Measurements from ENCODE around the gene ELF3.
A peak's percentile ranks its signal among the peaks of the same experiment; 100 is the strongest.

The ELF3 gene

GRCh38 chr1:201985355-201985754 is 25.0 kb upstream of the ELF3 start:
- H3K9me3 ChIP-seq (ENCODE audit: control insufficient read depth, insufficient read depth, low read depth, low read length), result no peaks in the 10 kb centered on the region
- H3K27ac ChIP-seq (ENCODE audit: low read depth, low read length), result no peak overlapping the region

GRCh38 chr1:201988601-201989000 is 21.8 kb upstream of the ELF3 start:
- no peak overlapping the region for H3K4me3 ChIP-seq (ENCODE audit: low read depth, low read length)
- peaks cover 48% of the 10 kb centered on the region for H3K36me3 ChIP-seq (ENCODE audit: control insufficient read depth, insufficient read depth, low read length)
- no peak overlapping the region for H3K27ac ChIP-seq (ENCODE audit: low read depth, low read length)
- no peaks in the 10 kb centered on the region for H3K9me3 ChIP-seq (ENCODE audit: control insufficient read depth, insufficient read depth, low read depth, low read length)
- H3K27me3 ChIP-seq (ENCODE audit: control insufficient read depth, insufficient read depth, low read length), result no peaks in the 10 kb centered on the region
- H3K4me1 ChIP-seq (ENCODE audit: control insufficient read depth, insufficient read depth, low read length), result peaks cover 6% of the 10 kb centered on the region; the same call in 1 of the 2 replicates
- no peak overlapping the region for H3K9ac ChIP-seq (ENCODE audit: low read length)

More at GRCh38 chr1:201985355-201985754, 25.0 kb upstream of the ELF3 start:
- Histone ChIP-seq H3K4me1 (ENCODE audit: control insufficient read depth, insufficient read depth, low read length) (peaks cover 8% of the 10 kb centered on the region; the same call in 1 of the 2 replicates), H3K4me3 (ENCODE audit: low read depth, low read length) (no peak overlapping the region), H3K9ac (ENCODE audit: low read length) (no peak overlapping the region), H3K27me3 (ENCODE audit: control insufficient read depth, insufficient read depth, low read length) (no peaks in the 10 kb centered on the region), H3K36me3 (ENCODE audit: control insufficient read depth, insufficient read depth, low read length) (peaks cover 20% of the 10 kb centered on the region)

GRCh38 chr1:201989354-201990128 is 20.8 kb upstream of the ELF3 start:
- no peak overlapping the region for H3K9ac ChIP-seq (ENCODE audit: low read length)
- no peaks in the 10 kb centered on the region for H3K27me3 ChIP-seq (ENCODE audit: control insufficient read depth, insufficient read depth, low read length)
- peaks cover 57% of the 10 kb centered on the region for H3K36me3 ChIP-seq (ENCODE audit: control insufficient read depth, insufficient read depth, low read length)
- no peak overlapping the region for H3K4me3 ChIP-seq (ENCODE audit: low read depth, low read length)
- H3K27ac ChIP-seq (ENCODE audit: low read depth, low read length), result no peak overlapping the region
- no peaks in the 10 kb centered on the region for H3K9me3 ChIP-seq (ENCODE audit: control insufficient read depth, insufficient read depth, low read depth, low read length)
- H3K4me1 ChIP-seq (ENCODE audit: control insufficient read depth, insufficient read depth, low read length), result peaks cover 6% of the 10 kb centered on the region; the same call in 1 of the 2 replicates

- H3K9ac ChIP-seq (ENCODE audit: low read length), result no peak overlapping the region
- no peaks in the 10 kb centered on the region for H3K9me3 ChIP-seq (ENCODE audit: control insufficient read depth, insufficient read depth, low read depth, low read length)
- H3K27me3 ChIP-seq (ENCODE audit: control insufficient read depth, insufficient read depth, low read length), result no peaks in the 10 kb centered on the region
- peaks cover 6% of the 10 kb centered on the region; the same call in 1 of the 2 replicates for H3K4me1 ChIP-seq (ENCODE audit: control insufficient read depth, insufficient read depth, low read length)
- H3K27ac ChIP-seq (ENCODE audit: low read depth, low read length), result no peak overlapping the region
- no peak overlapping the region for H3K4me3 ChIP-seq (ENCODE audit: low read depth, low read length)
- peaks cover 65% of the 10 kb centered on the region for H3K36me3 ChIP-seq (ENCODE audit: control insufficient read depth, insufficient read depth, low read length)
These were observed 20.0 kb upstream of the ELF3 start for GRCh38 chr1:201990427-201990826.

GRCh38 chr1:201999625-202000238 is 10.7 kb upstream of the ELF3 start:
- H3K9ac ChIP-seq (ENCODE audit: low read length), result no peak overlapping the region
- H3K27ac ChIP-seq (ENCODE audit: low read depth, low read length), result no peak overlapping the region
- H3K4me1 ChIP-seq (ENCODE audit: control insufficient read depth, insufficient read depth, low read length), result peaks cover 3% of the 10 kb centered on the region; the same call in 1 of the 2 replicates
- H3K9me3 ChIP-seq (ENCODE audit: control insufficient read depth, insufficient read depth, low read depth, low read length), result no peaks in the 10 kb centered on the region
- peaks cover 82% of the 10 kb centered on the region for H3K36me3 ChIP-seq (ENCODE audit: control insufficient read depth, insufficient read depth, low read length)
- no peaks in the 10 kb centered on the region for H3K27me3 ChIP-seq (ENCODE audit: control insufficient read depth, insufficient read depth, low read length)
- no peak overlapping the region for H3K4me3 ChIP-seq (ENCODE audit: low read depth, low read length)

GRCh38 chr1:202002507-202002906 is 7.9 kb upstream of the ELF3 start:
- Histone ChIP-seq H3K36me3 (ENCODE audit: control insufficient read depth, insufficient read depth, low read length) (peaks cover 68% of the 10 kb centered on the region), H3K4me3 (ENCODE audit: low read depth, low read length) (no peak overlapping the region), H3K27ac (ENCODE audit: low read depth, low read length) (no peak overlapping the region), H3K4me1 (ENCODE audit: control insufficient read depth, insufficient read depth, low read length) (peaks cover 19% of the 10 kb centered on the region), H3K27me3 (ENCODE audit: control insufficient read depth, insufficient read depth, low read length) (no peaks in the 10 kb centered on the region), H3K9me3 (ENCODE audit: control insufficient read depth, insufficient read depth, low read depth, low read length) (no peaks in the 10 kb centered on the region), H3K9ac (ENCODE audit: low read length) (no peak overlapping the region)

- H3K36me3 ChIP-seq (ENCODE audit: control insufficient read depth, insufficient read depth, low read length), result peaks cover 58% of the 10 kb centered on the region
- H3K4me3 ChIP-seq (ENCODE audit: low read depth, low read length), result no peak overlapping the region
- H3K27ac ChIP-seq (ENCODE audit: low read depth, low read length), result no peak overlapping the region
These were observed 5.7 kb upstream of the ELF3 start for GRCh38 chr1:202004711-202005110.

GRCh38 chr1:202005958-202006357 is 4.4 kb upstream of the ELF3 start:
- Histone ChIP-seq H3K36me3 (ENCODE audit: control insufficient read depth, insufficient read depth, low read length) (peaks cover 45% of the 10 kb centered on the region), H3K27me3 (ENCODE audit: control insufficient read depth, insufficient read depth, low read length) (no peaks in the 10 kb centered on the region), H3K9ac (ENCODE audit: low read length) (no peak overlapping the region), H3K27ac (ENCODE audit: low read depth, low read length) (no peak overlapping the region), H3K4me3 (ENCODE audit: low read depth, low read length) (no peak overlapping the region), H3K4me1 (ENCODE audit: control insufficient read depth, insufficient read depth, low read length) (peaks cover 47% of the 10 kb centered on the region), H3K9me3 (ENCODE audit: control insufficient read depth, insufficient read depth, low read depth, low read length) (no peaks in the 10 kb centered on the region)

More at GRCh38 chr1:202004711-202005110, 5.7 kb upstream of the ELF3 start:
- Histone ChIP-seq H3K9ac (ENCODE audit: low read length) (no peak overlapping the region), H3K4me1 (ENCODE audit: control insufficient read depth, insufficient read depth, low read length) (peaks cover 38% of the 10 kb centered on the region), H3K9me3 (ENCODE audit: control insufficient read depth, insufficient read depth, low read depth, low read length) (no peaks in the 10 kb centered on the region), H3K27me3 (ENCODE audit: control insufficient read depth, insufficient read depth, low read length) (no peaks in the 10 kb centered on the region)

GRCh38 chr1:202007304-202007703 is 3.1 kb upstream of the ELF3 start:
- H3K27me3 ChIP-seq (ENCODE audit: control insufficient read depth, insufficient read depth, low read length), result no peaks in the 10 kb centered on the region
- H3K4me3 ChIP-seq (ENCODE audit: low read depth, low read length), result peak overlapping the region; percentile 32
- peaks cover 52% of the 10 kb centered on the region for H3K4me1 ChIP-seq (ENCODE audit: control insufficient read depth, insufficient read depth, low read length)
- H3K9me3 ChIP-seq (ENCODE audit: control insufficient read depth, insufficient read depth, low read depth, low read length), result no peaks in the 10 kb centered on the region
- peak overlapping the region; percentile 85 for H3K9ac ChIP-seq (ENCODE audit: low read length)
- peak overlapping the region; percentile 69 for H3K27ac ChIP-seq (ENCODE audit: low read depth, low read length)
- peaks cover 41% of the 10 kb centered on the region for H3K36me3 ChIP-seq (ENCODE audit: control insufficient read depth, insufficient read depth, low read length)

- Histone ChIP-seq H3K9ac (ENCODE audit: low read length) (peak overlapping the region; percentile 85), H3K4me3 (ENCODE audit: low read depth, low read length) (peak overlapping the region; percentile 32), H3K4me1 (ENCODE audit: control insufficient read depth, insufficient read depth, low read length) (peaks cover 52% of the 10 kb centered on the region), H3K36me3 (ENCODE audit: control insufficient read depth, insufficient read depth, low read length) (peaks cover 38% of the 10 kb centered on the region), H3K9me3 (ENCODE audit: control insufficient read depth, insufficient read depth, low read depth, low read length) (no peaks in the 10 kb centered on the region), H3K27ac (ENCODE audit: low read depth, low read length) (peak overlapping the region; percentile 69), H3K27me3 (ENCODE audit: control insufficient read depth, insufficient read depth, low read length) (no peaks in the 10 kb centered on the region)
These were observed 2.4 kb upstream of the ELF3 start for GRCh38 chr1:202007805-202008489.

Data from HUES6 (cell line).